SH-SY5Y (cell line): ENCODE data around the gene RARG.

ENCODE experiments used
- GATA2 ChIP-seq: IDR thresholded peaks from 2 replicates; pipeline ENCODE4 v1.6.1; 2011; ENCODE audit warnings: mild to moderate bottlenecking, low read depth, low read length
- GATA3 ChIP-seq: IDR thresholded peaks from 2 replicates; pipeline ENCODE4 v1.6.1; 2011; ENCODE audit warnings: low read depth, mild to moderate bottlenecking, low read length, moderate library complexity

DNA sequence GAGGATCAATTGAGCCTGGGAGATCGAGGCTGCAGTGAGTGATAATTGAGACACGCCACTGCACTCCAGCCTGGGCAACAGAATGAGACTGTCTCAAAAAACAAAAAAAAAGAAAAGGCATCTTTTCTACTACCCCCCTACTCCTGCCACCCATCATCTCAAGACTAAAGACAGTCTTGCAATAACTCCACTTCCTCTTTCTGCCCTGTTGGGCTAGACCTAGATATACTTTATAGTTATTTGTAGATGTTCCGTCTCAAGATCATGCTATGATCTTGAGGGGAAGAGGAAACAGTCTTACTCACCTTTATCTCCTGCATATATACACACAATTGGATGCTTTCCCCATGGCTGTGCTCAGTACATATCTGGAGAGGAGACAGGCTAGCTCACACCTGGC is 24.0 kb upstream of the RARG start:
- TF ChIP-seq GATA2 (no peak), GATA3 (no peak)
